SK-N-MC (cell line): ENCODE results near the gene NRXN3.

Experiments
- EZH2 ChIP-seq: fragments of 200-600 bp; sonication (generic); IDR thresholded peaks from one replicate; pipeline ENCODE4 v1.6.1; 2017; ENCODE audit warnings: antibody characterized with exemption
- POLR2AphosphoS5 ChIP-seq: IDR thresholded peaks from 2 replicates; pipeline ENCODE4 v1.6.1; 2012; ENCODE audit warnings: mild to moderate bottlenecking, low read depth, low read length, borderline replicate concordance

- TF ChIP-seq EZH2 = no peak
- no peak for TF ChIP-seq POLR2AphosphoS5
These were observed 867.4 kb downstream of the NRXN3 start for GRCh38 chr14:79037593-79037992.
